Measurements from ENCODE around the gene RNPEP. TPM values are rescaled to one million over a fixed set of nuclear protein-coding genes. Genes with fewer than 3 reads are reported as not detected.

RNPEP gene, protein sequence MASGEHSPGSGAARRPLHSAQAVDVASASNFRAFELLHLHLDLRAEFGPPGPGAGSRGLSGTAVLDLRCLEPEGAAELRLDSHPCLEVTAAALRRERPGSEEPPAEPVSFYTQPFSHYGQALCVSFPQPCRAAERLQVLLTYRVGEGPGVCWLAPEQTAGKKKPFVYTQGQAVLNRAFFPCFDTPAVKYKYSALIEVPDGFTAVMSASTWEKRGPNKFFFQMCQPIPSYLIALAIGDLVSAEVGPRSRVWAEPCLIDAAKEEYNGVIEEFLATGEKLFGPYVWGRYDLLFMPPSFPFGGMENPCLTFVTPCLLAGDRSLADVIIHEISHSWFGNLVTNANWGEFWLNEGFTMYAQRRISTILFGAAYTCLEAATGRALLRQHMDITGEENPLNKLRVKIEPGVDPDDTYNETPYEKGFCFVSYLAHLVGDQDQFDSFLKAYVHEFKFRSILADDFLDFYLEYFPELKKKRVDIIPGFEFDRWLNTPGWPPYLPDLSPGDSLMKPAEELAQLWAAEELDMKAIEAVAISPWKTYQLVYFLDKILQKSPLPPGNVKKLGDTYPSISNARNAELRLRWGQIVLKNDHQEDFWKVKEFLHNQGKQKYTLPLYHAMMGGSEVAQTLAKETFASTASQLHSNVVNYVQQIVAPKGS
- total RNA-seq (2021; fragmentation: NEBNext Ultra II Directional; extraction: Animal tissue kit (Norgen Biotek cat#: 25700)) (45.2 and 51.1 TPM in 2 replicates), polyA plus RNA-seq (2011; rRNA removed) (34.1 and 47.0 TPM in 2 replicates), polyA minus RNA-seq (2011; rRNA and poly(A)+ RNA removed) (40.7 and 45.9 TPM in 2 replicates)
- 35.4 TPM for polyA plus RNA-seq (2011; cell fraction: cytosol; rRNA removed)
- polyA plus RNA-seq (2011; cell fraction: nucleus; rRNA removed): 55.7 TPM
- 45.9 to 70.9 TPM (median 49.9 TPM) in 4 replicates for polyA plus RNA-seq (2012, experiment 1 of 2)
- polyA plus RNA-seq (2012, experiment 2 of 2): 63.1 TPM
- 32.3 TPM for polyA plus RNA-seq (2013, experiment 1 of 2)
- polyA plus RNA-seq (2013, experiment 2 of 2): 33.6 TPM
- polyA minus RNA-seq (2011; cell fraction: cytosol; rRNA and poly(A)+ RNA removed): 23.0 TPM
- 17.4 TPM for polyA minus RNA-seq (2011; cell fraction: nucleus; rRNA and poly(A)+ RNA removed)
- long read RNA-seq, experiment 1, transcript RNPEP-201 (11 exons, 2,427 nt): major isoform, 16 of 48 reads
- long read RNA-seq, experiment 1, partial matches to known transcripts: 27 of 48 reads
- long read RNA-seq, experiment 1, other reads (novel, unspliced or antisense): 5 of 48 reads
- long read RNA-seq, experiment 2, partial matches to known transcripts: 0 of 5 reads
- long read RNA-seq, experiment 2, other reads (novel, unspliced or antisense): 5 of 5 reads

DNA sequence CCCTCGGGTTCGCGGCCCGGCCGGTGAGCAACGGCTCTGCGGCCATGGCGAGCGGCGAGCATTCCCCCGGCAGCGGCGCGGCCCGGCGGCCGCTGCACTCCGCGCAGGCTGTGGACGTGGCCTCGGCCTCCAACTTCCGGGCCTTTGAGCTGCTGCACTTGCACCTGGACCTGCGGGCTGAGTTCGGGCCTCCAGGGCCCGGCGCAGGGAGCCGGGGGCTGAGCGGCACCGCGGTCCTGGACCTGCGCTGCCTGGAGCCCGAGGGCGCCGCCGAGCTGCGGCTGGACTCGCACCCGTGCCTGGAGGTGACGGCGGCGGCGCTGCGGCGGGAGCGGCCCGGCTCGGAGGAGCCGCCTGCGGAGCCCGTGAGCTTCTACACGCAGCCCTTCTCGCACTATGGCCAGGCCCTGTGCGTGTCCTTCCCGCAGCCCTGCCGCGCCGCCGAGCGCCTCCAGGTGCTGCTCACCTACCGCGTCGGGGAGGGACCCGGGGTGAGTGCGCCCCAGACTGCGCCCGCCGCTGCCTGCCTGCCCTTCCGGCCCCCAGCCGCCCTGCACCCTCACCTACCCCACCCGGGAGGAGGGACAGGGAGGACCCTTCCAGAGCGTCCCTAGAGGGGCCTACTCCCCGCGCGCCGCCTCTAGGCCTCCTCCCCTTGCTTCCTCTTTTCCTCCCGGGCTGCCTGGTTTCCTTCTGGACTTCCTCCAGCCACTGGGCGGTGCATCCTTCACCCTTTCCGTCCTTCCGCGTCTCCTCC is at the start of gene RNPEP:
Gene RNPEP (plus strand): TSS at position 26 of the 757 bp plus-strand sequence. CDS start 19 bp downstream, at position 45.
- WGBS, 2 experiments (ENCODE audit: extremely low coverage in 1 of 2, insufficient coverage in 1 of 2, insufficient read length in 1 of 2, insufficient replicate concordance in 2 of 2, low coverage in 1 of 2, low lambda C conversion rate in 2 of 2, missing lambda C conversion rate in 1 of 2): 2% methylated on average over 65 of the region's 80 CpGs; no CpG with 5 or more reads in 1 of the 2 experiments
- H3K79me1 ChIP-seq (ENCODE audit: low read depth, low read length): peaks cover 2% of the 10 kb centered on the region; the same call in 1 of the 2 replicates
- POLR2A ChIA-PET (ENCODE audit: partially characterized antibody): interaction anchor here (0.6 to 2.6 kb wide), 12 partner anchors 9 to 104 kb away, joined by 3 to 11 read pairs (median 5); partner anchors contain the start of genes ELF3 and TIMM17A
- peak within 1 kb of the TSS; percentile 27; the same call in 1 of the 2 replicates for H2BK12ac ChIP-seq (ENCODE audit: low read depth, low read length)
- peaks cover 6% of the 10 kb centered on the region for H3K23me2 ChIP-seq (ENCODE audit: low read depth, low read length)
- FAIRE-seq (no peak), DNase-seq (ENCODE audit: low read depth in 1 of 2, low spot score in 2 of 2) (peak in 1 of 2 experiments; percentile 85)
- peak within 1 kb of the TSS; percentile 95 for H3K56ac ChIP-seq (replicated peaks; ENCODE audit: insufficient read length, low read depth, low read length)
- no peak within 1 kb of the TSS for H3K14ac ChIP-seq (ENCODE audit: insufficient read length)
- H2BK120ac ChIP-seq (replicated peaks; ENCODE audit: low read depth, low read length): no peak within 1 kb of the TSS
- no peak within 1 kb of the TSS for H3K23ac ChIP-seq (ENCODE audit: insufficient read length)
- peak within 1 kb of the TSS; percentile 13; the same call in 1 of the 2 replicates for H3K27ac ChIP-seq (ENCODE audit: low read depth, low read length)
- H4K5ac ChIP-seq (ENCODE audit: insufficient read length, low read depth, low read length): peak within 1 kb of the TSS; percentile 59
- no peak within 1 kb of the TSS; the same call in 1 of the 2 replicates for H2BK5ac ChIP-seq (ENCODE audit: low read depth, low read length)
- H3K4ac ChIP-seq (replicated peaks; ENCODE audit: insufficient read length, low read depth, low read length): peak within 1 kb of the TSS; percentile 83
- H3K4me3 ChIP-seq (ENCODE audit: extremely low read depth in 1 of 4, insufficient read depth in 2 of 4, low read depth in 3 of 4, low read length in 4 of 4): peak within 1 kb of the TSS; percentile 78 to 87 (median 82)
- peak within 1 kb of the TSS; percentile 73 for H4K91ac ChIP-seq (replicated peaks; ENCODE audit: insufficient read length, low read length)
- peak within 1 kb of the TSS; percentile 95 for H3K18ac ChIP-seq (ENCODE audit: extremely low read depth, low read length)
- peaks cover 0 to 2% of the 10 kb centered on the region in 2 experiments for H4K20me1 ChIP-seq (replicated peaks in 1 of 2; ENCODE audit: control insufficient read depth in 1 of 2, insufficient read depth in 2 of 2, low read length in 2 of 2)
- peak within 1 kb of the TSS; percentile 86 for H3K4me2 ChIP-seq (ENCODE audit: insufficient read depth in 1 of 2, low read depth in 2 of 2, low read length in 2 of 2)
- H3K9me3 ChIP-seq (ENCODE audit: insufficient read depth in 2 of 2, low read depth in 1 of 2, low read length in 1 of 2): no peaks in the 10 kb centered on the region
- peak within 1 kb of the TSS; percentile 76 for H4K8ac ChIP-seq (ENCODE audit: extremely low read depth, insufficient read depth, low read length)
- H2BK20ac ChIP-seq (ENCODE audit: low read length): no peak within 1 kb of the TSS; the same call in 1 of the 2 replicates
- H3K79me2 ChIP-seq (ENCODE audit: control insufficient read depth in 1 of 2, insufficient read depth in 2 of 2, low read length in 2 of 2): peaks cover 3 to 38% of the 10 kb centered on the region in 2 experiments; a peak in 3 of 4 replicates
- CTCF ChIA-PET (ENCODE audit: partially characterized antibody): interaction anchor here (0.7 to 7.3 kb wide), 11 partner anchors 10 to 140 kb away, joined by 3 to 44 read pairs (median 5); no protein-coding TSS in a partner anchor
- H3K27me3 ChIP-seq (replicated peaks in 1 of 4; ENCODE audit: control insufficient read depth in 3 of 4, extremely low read depth in 1 of 4, insufficient read depth in 3 of 4, low read length in 3 of 4): peaks cover 0 to 3% (median 0%) of the 10 kb centered on the region in 4 experiments; a peak in 1 of 7 replicates
- peaks cover 0 to 4% (median 2%) of the 10 kb centered on the region in 4 experiments; a peak in 5 of 7 replicates for H3K4me1 ChIP-seq (replicated peaks in 1 of 4; ENCODE audit: control insufficient read depth in 3 of 4, insufficient read depth in 4 of 4, low read length in 3 of 4)
- no peaks in the 10 kb centered on the region for H3K36me3 ChIP-seq (ENCODE audit: control insufficient read depth in 2 of 4, insufficient read depth in 4 of 4, low read length in 3 of 4)
- H2AFZ ChIP-seq (ENCODE audit: low read length): peak within 1 kb of the TSS; percentile 95
- H2AK5ac ChIP-seq (ENCODE audit: low read depth, low read length): no peak within 1 kb of the TSS
- peak within 1 kb of the TSS; percentile 98 for H2BK15ac ChIP-seq (ENCODE audit: low read length)
- peak within 1 kb of the TSS; percentile 55 to 75 (median 70); a peak in 6 of 7 replicates for H3K9ac ChIP-seq (replicated peaks in 1 of 4; ENCODE audit: extremely low read depth in 1 of 4, low read depth in 3 of 4, low read length in 3 of 4)
- TF ChIP-seq SIN3A (conservative IDR thresholded peaks at IDR 0.05 in 1 of 2, IDR thresholded peaks at IDR 0.05 in 1 of 2; ENCODE audit: low read depth in 1 of 2, low read length in 2 of 2): 0 out of 4 replicates have a peak, but pooled peaks have one; percentile 39 to 55
- TF ChIP-seq POLR2A (IDR thresholded peaks at IDR 0.05; ENCODE audit: control extremely low read depth in 1 of 2, low read depth in 2 of 2, low read length in 2 of 2): peak; percentile 6 to 68
- TF ChIP-seq KDM5A (IDR thresholded peaks at IDR 0.05; ENCODE audit: low read length): no peak
- no peak for TF ChIP-seq SUZ12 (IDR thresholded peaks at IDR 0.05; ENCODE audit: low read length)
- no peak for TF ChIP-seq NRF1 (IDR thresholded peaks at IDR 0.05; ENCODE audit: low read depth, low read length)
